ENCODE results near the gene HRCT1.

DNA sequence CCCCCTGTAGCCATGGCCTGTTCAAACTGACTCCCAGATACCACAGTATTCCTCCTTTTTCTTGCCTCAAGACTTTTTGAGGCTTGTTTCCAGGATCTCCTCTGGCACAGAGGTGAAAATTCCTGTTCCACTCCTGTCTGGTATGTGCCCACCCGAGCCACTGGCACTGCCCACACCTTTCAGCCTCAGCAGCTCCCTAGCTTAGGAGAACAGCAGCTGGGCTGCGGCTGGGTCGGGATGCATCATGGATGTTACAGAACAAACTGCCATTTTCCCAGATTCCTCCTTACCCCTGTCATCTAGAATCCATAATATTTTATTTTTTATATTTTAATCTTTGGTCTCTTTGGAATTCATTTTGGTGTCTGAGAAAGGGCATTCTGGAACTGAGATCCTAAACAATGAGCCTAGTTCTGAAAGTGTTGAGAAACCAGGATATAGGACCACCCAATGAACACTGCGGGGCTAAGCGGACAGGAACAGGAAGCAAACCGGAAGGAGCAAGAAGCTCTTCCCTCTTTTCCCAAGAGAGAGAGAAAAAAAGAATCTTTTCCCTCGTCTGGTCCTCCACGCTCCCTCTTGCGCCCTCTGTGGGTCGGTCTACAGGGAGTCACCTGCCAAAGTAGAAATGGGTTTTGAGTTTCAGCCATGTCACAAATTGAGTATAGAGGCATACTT, 39.5 kb downstream of the HRCT1 start:
- TF ChIP-seq CTCF (conservative IDR thresholded peaks at IDR 0.05; ENCODE audit: low read depth in 2 of 2) (peak; percentile 90 to 92), REST (IDR thresholded peaks at IDR 0.05; ENCODE audit: unreplicated experiment) (no peak), CREB1 (CRISPR knock-in tag; IDR thresholded peaks at IDR 0.05; ENCODE audit: low read depth) (0 out of 2 replicates have a peak, but pooled peaks have one; percentile 22), EZH2 (IDR thresholded peaks at IDR 0.05; ENCODE audit: low read depth, unreplicated experiment) (no peak), ZNF331 (CRISPR knock-in tag; IDR thresholded peaks at IDR 0.05; ENCODE audit: low read depth) (no peak), POLR2AphosphoS5 (IDR thresholded peaks at IDR 0.05; ENCODE audit: low read depth) (no peak), EZH2phosphoT487 (IDR thresholded peaks at IDR 0.05; ENCODE audit: unreplicated experiment) (no peak), JUNB (IDR thresholded peaks at IDR 0.05; ENCODE audit: unreplicated experiment) (no peak), ZNF114 (CRISPR knock-in tag; IDR thresholded peaks at IDR 0.05) (no peak), STAT1 (IDR thresholded peaks at IDR 0.05; ENCODE audit: unreplicated experiment) (no peak)
